Neural crest cell (in vitro differentiated cells): ENCODE data around the gene ARHGEF26. TPM values are rescaled to one million over a fixed set of nuclear protein-coding genes. Genes with fewer than 3 reads are reported as not detected.

Source experiments
- DNase-seq: peaks from one replicate; pipeline ENCODE4 v3.0.0; 2021; ENCODE audit warnings: low read depth, mixed read lengths, low spot score
- H3K27ac Mint-ChIP-seq: one replicate; pipeline ENCODE4 v1.8.0; 2021; ENCODE audit warnings: mild to moderate bottlenecking, mixed read lengths; ENCODE audit not compliant: unreplicated experiment
- H3K27me3 Mint-ChIP-seq: 2 replicates; pipeline ENCODE4 v1.8.0; 2021; ENCODE audit warnings: low read depth, mild to moderate bottlenecking, mixed read lengths
- H3K36me3 Mint-ChIP-seq: 2 replicates; pipeline ENCODE4 v1.8.0; 2021; ENCODE audit warnings: low read depth, mild to moderate bottlenecking, mixed read lengths
- H3K4me1 Mint-ChIP-seq: 2 replicates; pipeline ENCODE4 v1.8.0; 2021; ENCODE audit warnings: mixed read lengths
- H3K4me3 Mint-ChIP-seq: one replicate; pipeline ENCODE4 v1.8.0; 2021; ENCODE audit warnings: mild to moderate bottlenecking, mixed read lengths
- H3K9me3 Mint-ChIP-seq: 2 replicates; pipeline ENCODE4 v1.8.0; 2021; ENCODE audit warnings: mixed read lengths
- total RNA-seq: library from RNA; stranded (reverse); gene quantifications from 2 replicates; pipeline ENCODE4 v1.2.1, GENCODE V29; 2021
- TF ChIP-seq, protein P1 (sequence below): fragments of 200-600 bp; sonication (generic); conservative IDR thresholded peaks from 2 replicates; pipeline ENCODE4 v1.5.0; 2021; ENCODE audit warnings: antibody characterized with exemption, mild to moderate bottlenecking

Gene ARHGEF26
- total RNA-seq, 1 donor from 2014 or later = 19.3 TPM

DNA sequence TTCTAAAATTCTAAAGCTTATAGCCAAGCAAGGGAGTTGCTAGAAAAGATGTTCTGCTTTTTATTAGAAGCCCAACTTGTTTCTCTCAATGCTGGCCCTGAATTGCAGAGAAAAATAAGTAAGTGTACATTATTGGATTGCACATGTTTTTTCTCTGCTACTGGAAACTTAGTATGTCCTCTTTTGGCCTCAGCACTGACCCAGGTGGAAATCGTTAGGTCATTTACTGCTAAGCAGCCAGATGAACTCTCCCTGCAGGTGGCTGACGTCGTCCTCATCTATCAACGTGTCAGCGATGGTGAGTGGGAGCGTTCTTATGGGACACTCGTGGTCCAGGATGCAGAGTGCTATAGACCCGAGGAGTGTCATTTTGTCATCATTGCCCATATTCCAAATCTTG lies 133.3 kb downstream of the ARHGEF26 start:
- Mint-ChIP-seq H3K4me3 (no peak overlapping the region), H3K27me3 (no peaks in the 10 kb centered on the region), H3K4me1 (peaks cover 24% of the 10 kb centered on the region), H3K36me3 (peaks cover 29% of the 10 kb centered on the region), H3K27ac (no peak overlapping the region), H3K9me3 (peaks cover 3% of the 10 kb centered on the region)
- TF ChIP-seq, protein P1, sequence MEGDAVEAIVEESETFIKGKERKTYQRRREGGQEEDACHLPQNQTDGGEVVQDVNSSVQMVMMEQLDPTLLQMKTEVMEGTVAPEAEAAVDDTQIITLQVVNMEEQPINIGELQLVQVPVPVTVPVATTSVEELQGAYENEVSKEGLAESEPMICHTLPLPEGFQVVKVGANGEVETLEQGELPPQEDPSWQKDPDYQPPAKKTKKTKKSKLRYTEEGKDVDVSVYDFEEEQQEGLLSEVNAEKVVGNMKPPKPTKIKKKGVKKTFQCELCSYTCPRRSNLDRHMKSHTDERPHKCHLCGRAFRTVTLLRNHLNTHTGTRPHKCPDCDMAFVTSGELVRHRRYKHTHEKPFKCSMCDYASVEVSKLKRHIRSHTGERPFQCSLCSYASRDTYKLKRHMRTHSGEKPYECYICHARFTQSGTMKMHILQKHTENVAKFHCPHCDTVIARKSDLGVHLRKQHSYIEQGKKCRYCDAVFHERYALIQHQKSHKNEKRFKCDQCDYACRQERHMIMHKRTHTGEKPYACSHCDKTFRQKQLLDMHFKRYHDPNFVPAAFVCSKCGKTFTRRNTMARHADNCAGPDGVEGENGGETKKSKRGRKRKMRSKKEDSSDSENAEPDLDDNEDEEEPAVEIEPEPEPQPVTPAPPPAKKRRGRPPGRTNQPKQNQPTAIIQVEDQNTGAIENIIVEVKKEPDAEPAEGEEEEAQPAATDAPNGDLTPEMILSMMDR = no peak
- DNase-seq = no peak

DNA sequence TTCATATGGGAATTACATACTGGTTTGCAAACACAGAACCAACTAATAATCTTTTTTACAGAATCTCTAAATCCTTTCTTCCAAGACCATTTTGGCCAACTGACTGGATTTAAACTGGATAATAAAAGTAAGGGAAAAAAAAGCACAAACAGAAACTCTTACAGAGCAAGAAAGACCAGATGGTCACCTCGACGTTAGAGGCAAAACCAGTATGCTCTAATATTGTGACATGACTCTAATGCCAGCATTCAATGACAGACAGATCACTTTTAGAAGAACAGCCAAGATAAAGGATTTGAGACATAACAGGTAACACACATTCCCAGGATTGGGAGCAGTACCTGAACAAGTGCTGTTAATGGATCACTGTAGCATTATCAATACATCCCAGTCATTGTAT lies 152.2 kb downstream of the ARHGEF26 start:
- no peaks in the 10 kb centered on the region for H3K27me3 Mint-ChIP-seq
- DNase-seq = no peak
- TF ChIP-seq, protein P1 = no peak
- H3K36me3 Mint-ChIP-seq = peaks cover 39% of the 10 kb centered on the region
- no peak overlapping the region for H3K4me3 Mint-ChIP-seq
- H3K9me3 Mint-ChIP-seq = peaks cover 3% of the 10 kb centered on the region
- H3K4me1 Mint-ChIP-seq = no peaks in the 10 kb centered on the region
- H3K27ac Mint-ChIP-seq = no peak overlapping the region

DNA sequence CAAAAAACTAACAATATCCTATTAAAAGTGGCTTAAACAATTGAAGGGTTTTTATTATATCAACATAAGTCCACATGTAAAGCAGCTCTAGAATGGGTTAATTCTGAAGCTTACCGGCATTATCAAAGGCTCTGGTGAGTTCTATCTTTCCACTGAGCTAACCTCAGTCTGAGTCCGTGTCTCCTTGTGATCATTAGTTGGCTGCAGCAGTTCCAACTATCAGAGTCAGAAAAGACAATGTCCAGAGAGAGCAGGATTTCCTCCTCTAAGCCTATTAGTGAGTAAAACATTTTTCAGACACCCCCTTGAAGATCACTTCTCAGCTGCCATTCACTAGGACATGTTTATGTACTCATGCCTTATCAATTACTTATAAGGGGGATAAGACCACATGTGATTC lies 153.2 kb downstream of the ARHGEF26 start:
- H3K9me3 Mint-ChIP-seq = peaks cover 3% of the 10 kb centered on the region
- no peaks in the 10 kb centered on the region for H3K4me1 Mint-ChIP-seq
- no peaks in the 10 kb centered on the region for H3K27me3 Mint-ChIP-seq
- no peak overlapping the region for H3K4me3 Mint-ChIP-seq
- no peak overlapping the region for H3K27ac Mint-ChIP-seq
- DNase-seq = no peak
- peaks cover 34% of the 10 kb centered on the region for H3K36me3 Mint-ChIP-seq
- TF ChIP-seq, protein P1 = no peak

DNA sequence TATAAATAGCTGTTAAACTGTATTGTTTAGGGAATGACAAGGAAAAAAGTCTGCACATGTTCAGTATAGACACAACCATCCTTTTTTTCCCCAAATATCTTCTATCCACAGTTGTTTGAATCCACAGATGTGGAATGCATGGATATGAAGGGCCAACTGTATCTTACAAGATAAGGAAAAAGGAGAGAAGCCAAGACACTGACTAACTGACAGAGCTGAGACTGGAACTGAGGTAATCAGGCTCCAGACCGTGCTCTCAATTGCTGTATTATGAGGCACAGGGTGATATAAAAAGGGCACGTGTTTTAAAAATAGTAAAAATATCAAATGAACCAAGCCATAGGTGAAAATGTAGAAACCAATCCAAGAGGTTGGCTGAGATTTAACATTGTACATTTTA lies 154.1 kb downstream of the ARHGEF26 start:
- Mint-ChIP-seq H3K36me3 (peaks cover 26% of the 10 kb centered on the region), H3K4me3 (no peak overlapping the region), H3K4me1 (no peaks in the 10 kb centered on the region), H3K9me3 (peaks cover 3% of the 10 kb centered on the region), H3K27me3 (no peaks in the 10 kb centered on the region), H3K27ac (no peak overlapping the region)
- DNase-seq = no peak
- TF ChIP-seq, protein P1 = no peak

DNA sequence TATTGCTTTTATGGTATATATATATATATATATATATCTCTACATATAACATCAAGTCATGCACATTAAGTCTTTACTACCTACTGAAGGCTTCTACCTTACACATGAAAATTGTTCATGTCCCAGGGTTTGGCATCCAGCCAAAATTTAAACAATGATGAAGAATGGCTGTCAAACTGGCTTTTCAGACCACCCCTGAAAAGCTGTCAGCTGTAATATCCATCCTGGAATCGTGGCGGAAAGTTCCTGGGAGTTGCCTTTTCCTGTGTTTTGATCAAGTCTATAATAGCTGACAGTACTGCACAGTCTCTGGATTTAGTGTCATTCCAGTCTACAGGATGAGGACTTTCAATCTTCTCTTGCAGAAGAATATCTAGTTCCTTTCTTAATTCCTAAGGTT lies 154.8 kb downstream of the ARHGEF26 start:
- peaks cover 3% of the 10 kb centered on the region for H3K9me3 Mint-ChIP-seq
- no peaks in the 10 kb centered on the region for H3K4me1 Mint-ChIP-seq
- no peak overlapping the region for H3K27ac Mint-ChIP-seq
- H3K36me3 Mint-ChIP-seq = peaks cover 26% of the 10 kb centered on the region
- TF ChIP-seq, protein P1 = no peak
- no peaks in the 10 kb centered on the region for H3K27me3 Mint-ChIP-seq
- H3K4me3 Mint-ChIP-seq = no peak overlapping the region
- DNase-seq = no peak

DNA sequence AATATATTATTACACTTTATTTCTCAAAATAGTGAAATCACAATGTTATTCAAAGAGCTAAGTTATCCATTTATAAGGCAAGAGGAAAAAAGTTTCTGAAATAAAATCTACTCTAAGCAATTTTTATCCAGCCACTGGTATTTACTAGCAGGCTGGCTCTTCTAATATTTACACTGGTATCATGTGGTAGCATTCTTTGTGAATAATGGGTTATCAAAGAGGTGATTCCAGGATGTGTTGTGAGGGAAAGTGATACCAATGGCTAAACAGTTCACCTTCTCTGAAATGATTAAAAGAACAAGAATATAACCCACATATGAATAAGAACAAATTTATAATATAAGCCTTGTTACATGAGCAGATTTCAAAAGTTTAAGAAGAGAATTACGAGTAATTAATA lies 159.0 kb downstream of the ARHGEF26 start:
- Mint-ChIP-seq H3K36me3 (peaks cover 10% of the 10 kb centered on the region), H3K4me1 (no peaks in the 10 kb centered on the region), H3K4me3 (no peak overlapping the region), H3K27ac (no peak overlapping the region), H3K27me3 (no peaks in the 10 kb centered on the region), H3K9me3 (no peaks in the 10 kb centered on the region)
- TF ChIP-seq, protein P1 = no peak
- DNase-seq = no peak
